K562 (cell line): ENCODE measurements around the gene PYCR2. TPM values are rescaled to one million over a fixed set of nuclear protein-coding genes. Genes with fewer than 3 reads are reported as not detected.

Experiments used
- ATAC-seq: fragments of 200-7000 bp; cut with Tn5 transposase; 3 replicates; pipeline ENCODE4 v1.9.1; 2020; ENCODE audit warnings: moderate library complexity
- BruUV-seq: library from RNA; stranded (reverse); fragments of 400-500 nt; replicated peaks from 2 replicates; lab custom pipeline; 2021; lab: Mats Ljungman, UMichigan
- CTCF ChIA-PET: fragments of 300-600 bp; formaldehyde crosslinking; extraction: SDS; loops from one replicate; lab custom pipeline; 2021; ENCODE audit warnings: low intra/inter-chr PET ratio; lab: Yijun Ruan, JAX
- POLR2A ChIA-PET: fragments of 300-600, 350-650 bp; sonication (Branson Sonifier 250); formaldehyde crosslinking; extraction: SDS; loops from one replicate; lab custom pipeline; 2021; ENCODE audit warnings: antibody characterized with exemption, inconsistent platforms; lab: Yijun Ruan, JAX
- DNase-seq, 4 experiments: peaks; one replicate each; pipeline versions ENCODE4 v3.0.0 to v3.0.0-alpha.2; 2011 to 2018; ENCODE audit warnings: low spot score in 3 of 4, mixed read lengths in 3 of 4; ENCODE audit errors: extremely low read depth in 1 of 4
- FAIRE-seq: peaks from 2 replicates; lab custom pipeline; 2011; peaks lifted over from hg19 to GRCh38; lab: Jason Lieb, UNC
- H2AFZ ChIP-seq: 2 replicates; pipeline ENCODE4 v1.6.0; 2011; ENCODE audit warnings: low read depth, low read length, control low read depth, inconsistent platforms
- H3K27ac ChIP-seq: fragments of 200-600 bp; 3 replicates; pipeline ENCODE4 v1.8.0; 2011; ENCODE audit warnings: low read depth, mild to moderate bottlenecking, control low read depth, inconsistent platforms, low read length, moderate library complexity, mixed read lengths; ENCODE audit errors: extremely low read depth
- H3K27me3 ChIP-seq, 2 experiments: fragments of 300-600 bp in 1 of 2; 2 replicates in 1 of 2; 3 replicates in 1 of 2; pipeline versions ENCODE4 v1.6.0 to v1.8.0; 2011; ENCODE audit warnings: inconsistent platforms in 2 of 2, low read length in 2 of 2, mild to moderate bottlenecking in 1 of 2, mixed read lengths in 1 of 2, moderate library complexity in 1 of 2; ENCODE audit not compliant: control insufficient read depth in 2 of 2, insufficient read depth in 2 of 2
- H3K36me3 ChIP-seq: fragments of 300-600 bp; 3 replicates; pipeline ENCODE4 v1.8.0; 2011; ENCODE audit warnings: mild to moderate bottlenecking, low read length, inconsistent platforms; ENCODE audit not compliant: control insufficient read depth, insufficient read depth
- H3K4me1 ChIP-seq, 2 experiments: fragments of 200-600 bp in 1 of 2; replicated peaks in 1 of 2; 2 replicates in 1 of 2; 3 replicates in 1 of 2; pipeline versions ENCODE4 v1.5.1 to v1.8.0; 2011; ENCODE audit warnings: inconsistent platforms in 2 of 2, low read length in 2 of 2, mild to moderate bottlenecking in 1 of 2, mixed read lengths in 1 of 2, moderate library complexity in 1 of 2; ENCODE audit not compliant: control insufficient read depth in 2 of 2, insufficient read depth in 2 of 2
- H3K4me2 ChIP-seq: 2 replicates; pipeline ENCODE4 v1.6.1; 2011; ENCODE audit warnings: low read length, control low read depth, inconsistent platforms, mixed read lengths; ENCODE audit not compliant: insufficient read depth
- H3K4me3 ChIP-seq: fragments of 200-600 bp; sonication (generic), shearing (Covaris generic); 2 replicates; pipeline ENCODE4 v1.5.1; 2016; ENCODE audit warnings: control low read depth, inconsistent platforms
- H3K79me2 ChIP-seq: fragments of 200-600 bp; 3 replicates; pipeline ENCODE4 v1.8.0; 2011; ENCODE audit warnings: low read length, inconsistent platforms; ENCODE audit not compliant: control insufficient read depth, insufficient read depth
- H3K9ac ChIP-seq, 2 experiments: 2 replicates each; pipeline versions ENCODE4 v1.6.0 to v1.6.1; 2011; ENCODE audit warnings: low read depth in 2 of 2, low read length in 2 of 2, control low read depth in 1 of 2, inconsistent platforms in 1 of 2, mild to moderate bottlenecking in 1 of 2, mixed read lengths in 1 of 2; ENCODE audit not compliant: insufficient read depth in 1 of 2
- H3K9me1 ChIP-seq: one replicate; pipeline ENCODE4 v1.6.0; 2011; ENCODE audit warnings: inconsistent platforms, mild to moderate bottlenecking, low read length, moderate library complexity; ENCODE audit not compliant: control insufficient read depth, insufficient read depth
- H3K9me3 ChIP-seq: replicated peaks from 2 replicates; pipeline ENCODE4 v1.5.1; 2011; ENCODE audit warnings: low read depth, low read length, inconsistent platforms; ENCODE audit not compliant: control insufficient read depth, insufficient read depth
- H4K20me1 ChIP-seq: replicated peaks from 2 replicates; pipeline ENCODE4 v1.6.1; 2011; ENCODE audit warnings: low read length, inconsistent platforms, mixed read lengths; ENCODE audit not compliant: control insufficient read depth, insufficient read depth
- GTF2A2 ChIP-seq: IDR thresholded peaks from 2 replicates; pipeline ENCODE4 v1.6.1; 2016; ENCODE audit warnings: mild to moderate bottlenecking, missing genetic modification characterization, missing compliant biosample characterization
- SMARCA5 ChIP-seq: fragments of 450-650 bp; IDR thresholded peaks from 2 replicates; pipeline ENCODE4 v1.6.1; 2016
- ZNF12 ChIP-seq: sonication (generic); formaldehyde crosslinking; IDR thresholded peaks from 2 replicates; pipeline ENCODE4 v1.4.0; 2020; ENCODE audit warnings: mild to moderate bottlenecking, missing genetic modification reagents
- ZNF512 ChIP-seq: IDR thresholded peaks from 2 replicates; pipeline ENCODE4 v1.6.1; 2016; ENCODE audit warnings: missing genetic modification characterization, missing compliant biosample characterization
- WGBS: fragments of 100-300 bp; shearing (Covaris generic); methylation state at CpG from one replicate; pipeline ENCODE4 v1.1.6; 2016; ENCODE audit warnings: low coverage, mixed read lengths; ENCODE audit not compliant: insufficient coverage; ENCODE audit errors: missing lambda C conversion rate; 5-methylcytosine and 5-hydroxymethylcytosine counted together
- in situ Hi-C: fragments of 300-500 bp; cut with MboI; formaldehyde crosslinking; loops from 4 replicates; pipeline ENCODE4 v1.15.0; 2018; ENCODE audit warnings: inconsistent platforms, mixed read lengths
- intact Hi-C: fragments of 100-400 bp; cut with micrococcal nuclease; formaldehyde crosslinking; loops from 2 replicates; pipeline ENCODE4 v1.14.2; 2022
- polyA plus RNA-seq, 8 experiments: library from polyadenylated mRNA; depleted of rRNA in 4 of 8; stranded (reverse) in 5 of 8; unstranded in 3 of 8; fragments of >200 nt; fragmentation: Nextera tagmentation in 2 of 8; fragmentation: Illumina TruSeq in 1 of 8; extraction: Ambion mirVana in 2 of 8; extraction: Trizol in 1 of 8; gene quantifications; 2 replicates each; pipeline versions ENCODE4 v1.2.1 to v1.2.3, GENCODE V29; 2011 to 2014; ENCODE audit warnings: inconsistent platforms in 1 of 8, missing spikeins in 1 of 8
- total RNA-seq, 7 experiments: library from RNA; depleted of rRNA in 6 of 7; stranded (reverse); fragments of >200 nt in 6 of 7; fragmentation: Illumina TruSeq in 2 of 7; extraction: Trizol in 2 of 7; gene quantifications; 2 replicates each; pipeline versions ENCODE4 v1.2.1 to v1.2.3, GENCODE V29; 2011 to 2021; ENCODE audit warnings: low replicate concordance in 1 of 7

The PYCR2 gene
- total and polyA plus RNA-seq, 9 of the 15 experiments (the other 6 are each of a cell fraction or from before 2014, with no cell fraction given) = 5.5 to 219 (median 127) TPM

GRCh38 chr1:225883616-225884265, 40.3 kb downstream of the PYCR2 start:
- Histone ChIP-seq H3K27ac (no peak overlapping the region), H4K20me1 (peaks cover 15% of the 10 kb centered on the region; the same call in 1 of the 2 replicates), H3K9me3 (no peaks in the 10 kb centered on the region), H3K4me2 (no peak overlapping the region; the same call in 1 of the 2 replicates), H3K9ac (peak overlapping the region in 1 of 2 experiments; percentile 97; a peak in 1 of 4 replicates), H3K79me2 (peaks cover 44% of the 10 kb centered on the region), H3K4me3 (no peak overlapping the region), H3K27me3 (no peaks in the 10 kb centered on the region), H3K4me1 (peaks cover 23 to 62% of the 10 kb centered on the region in 2 experiments; a peak in 4 of 5 replicates), H3K36me3 (peaks cover 18% of the 10 kb centered on the region; the same call in 1 of the 3 replicates), H3K9me1 (peaks cover 6% of the 10 kb centered on the region), H2AFZ (no peak overlapping the region)
- DNase-seq (peak in 3 of 4 experiments; percentile 32 to 45 (median 43)), ATAC-seq (no peak), FAIRE-seq (no peak)
- POLR2A ChIA-PET = interaction anchor here (0.6 to 4.1 kb wide), 9 partner anchors 13 to 483 kb away, joined by 3 to 37 read pairs (median 4); no protein-coding TSS in a partner anchor
- WGBS = 75% methylated on average over 11 of the region's 11 CpGs
- CTCF ChIA-PET = interaction anchor here (0.6 kb wide), 1 partner anchor 17 kb away, joined by 4 read pairs; no protein-coding TSS in a partner anchor
- in situ Hi-C loops = no loop called here
- intact Hi-C loops = loop anchor here (2.0 to 5.0 kb wide), 3 partner anchors 41 to 239 kb away; partner anchors contain the start of gene PYCR2
- TF ChIP-seq ZNF12 (CRISPR knock-in tag) = 0 out of 2 replicates have a peak, but pooled peaks have one; percentile 11
- 0 out of 2 replicates have a peak, but pooled peaks have one; percentile 21 for TF ChIP-seq ZNF512 (tag)
- TF ChIP-seq GTF2A2 (tag) = no peak
- TF ChIP-seq SMARCA5 = 0 out of 2 replicates have a peak, but pooled peaks have one; percentile 4
- no TSS peak for BruUV-seq
